ENCODE measurements around the gene UBALD2. TPM values are rescaled to one million over a fixed set of nuclear protein-coding genes. Genes with fewer than 3 reads are reported as not detected.

UBALD2 gene
- total RNA-seq, 2 experiments from 2014 or later, result 86.4 to 238 TPM

GRCh38 chr17:76314392-76315227, 49.5 kb downstream of the UBALD2 start:
- TF ChIP-seq EZH2phosphoT487 (IDR thresholded peaks at IDR 0.05; ENCODE audit: borderline replicate concordance, low read depth, low read length), result no peak
- TF ChIP-seq, protein P1, sequence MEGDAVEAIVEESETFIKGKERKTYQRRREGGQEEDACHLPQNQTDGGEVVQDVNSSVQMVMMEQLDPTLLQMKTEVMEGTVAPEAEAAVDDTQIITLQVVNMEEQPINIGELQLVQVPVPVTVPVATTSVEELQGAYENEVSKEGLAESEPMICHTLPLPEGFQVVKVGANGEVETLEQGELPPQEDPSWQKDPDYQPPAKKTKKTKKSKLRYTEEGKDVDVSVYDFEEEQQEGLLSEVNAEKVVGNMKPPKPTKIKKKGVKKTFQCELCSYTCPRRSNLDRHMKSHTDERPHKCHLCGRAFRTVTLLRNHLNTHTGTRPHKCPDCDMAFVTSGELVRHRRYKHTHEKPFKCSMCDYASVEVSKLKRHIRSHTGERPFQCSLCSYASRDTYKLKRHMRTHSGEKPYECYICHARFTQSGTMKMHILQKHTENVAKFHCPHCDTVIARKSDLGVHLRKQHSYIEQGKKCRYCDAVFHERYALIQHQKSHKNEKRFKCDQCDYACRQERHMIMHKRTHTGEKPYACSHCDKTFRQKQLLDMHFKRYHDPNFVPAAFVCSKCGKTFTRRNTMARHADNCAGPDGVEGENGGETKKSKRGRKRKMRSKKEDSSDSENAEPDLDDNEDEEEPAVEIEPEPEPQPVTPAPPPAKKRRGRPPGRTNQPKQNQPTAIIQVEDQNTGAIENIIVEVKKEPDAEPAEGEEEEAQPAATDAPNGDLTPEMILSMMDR (conservative IDR thresholded peaks at IDR 0.05; ENCODE audit: low read length), result no peak
- no peak overlapping the region for H3K4me3 ChIP-seq (ENCODE audit: low read depth, low read length, poor library complexity, severe bottlenecking)
- peaks cover 79% of the 10 kb centered on the region for H3K36me3 ChIP-seq (ENCODE audit: insufficient read depth, low read length)
- no TSS peak for BruUV-seq (replicated peaks)
- no peaks in the 10 kb centered on the region for H3K9me2 ChIP-seq (ENCODE audit: insufficient read depth, low read length)
- intact Hi-C loops (cut with micrococcal nuclease; ENCODE audit: unreplicated experiment), result no loop called here
- H3K4me2 ChIP-seq (ENCODE audit: low read length), result no peak overlapping the region
- ChIA-PET CTCF (ENCODE audit: unreplicated experiment) (no interaction called here), POLR2A (interaction anchor here (0.5 kb wide), 1 partner anchor 11 kb away, joined by 3 read pairs; no protein-coding TSS in a partner anchor)
- no peaks in the 10 kb centered on the region for H3K9me3 ChIP-seq (ENCODE audit: low read length)
- no peaks in the 10 kb centered on the region for H4K20me1 ChIP-seq (ENCODE audit: insufficient read depth, low read length)
- no peak overlapping the region for H3K27ac ChIP-seq (ENCODE audit: low read depth, low read length, poor library complexity, severe bottlenecking)
- no peak for DNase-seq (ENCODE audit: low spot score)
- no peak overlapping the region for H2AFZ ChIP-seq (ENCODE audit: low read length)
- no peaks in the 10 kb centered on the region for H3K79me2 ChIP-seq (ENCODE audit: insufficient read depth, low read depth, low read length)
- H3K4me1 ChIP-seq (ENCODE audit: insufficient read depth, low read length, poor library complexity, severe bottlenecking), result peaks cover 5% of the 10 kb centered on the region

GRCh38 chr17:76317535-76317934, 52.4 kb downstream of the UBALD2 start:
- Histone ChIP-seq H3K4me2 (ENCODE audit: low read length) (no peak overlapping the region), H3K9me2 (ENCODE audit: insufficient read depth, low read length) (no peaks in the 10 kb centered on the region), H3K27ac (ENCODE audit: low read depth, low read length, poor library complexity, severe bottlenecking) (no peak overlapping the region), H4K20me1 (ENCODE audit: insufficient read depth, low read length) (no peaks in the 10 kb centered on the region), H3K9me3 (ENCODE audit: low read length) (no peaks in the 10 kb centered on the region), H2AFZ (ENCODE audit: low read length) (no peak overlapping the region), H3K79me2 (ENCODE audit: insufficient read depth, low read depth, low read length) (no peaks in the 10 kb centered on the region), H3K4me1 (ENCODE audit: insufficient read depth, low read length, poor library complexity, severe bottlenecking) (no peaks in the 10 kb centered on the region), H3K36me3 (ENCODE audit: insufficient read depth, low read length) (peaks cover 75% of the 10 kb centered on the region), H3K4me3 (ENCODE audit: low read depth, low read length, poor library complexity, severe bottlenecking) (no peak overlapping the region)
- intact Hi-C loops (cut with micrococcal nuclease; ENCODE audit: unreplicated experiment), result no loop called here
- no TSS peak for BruUV-seq (replicated peaks)
- ChIA-PET POLR2A (interaction anchor here (0.6 kb wide), 1 partner anchor 28 kb away, joined by 3 read pairs; no protein-coding TSS in a partner anchor), CTCF (ENCODE audit: unreplicated experiment) (no interaction called here)
- DNase-seq (ENCODE audit: low spot score), result no peak
- no peak for TF ChIP-seq EZH2phosphoT487 (IDR thresholded peaks at IDR 0.05; ENCODE audit: borderline replicate concordance, low read depth, low read length)
- TF ChIP-seq, protein P1 (conservative IDR thresholded peaks at IDR 0.05; ENCODE audit: low read length), result no peak

DNA sequence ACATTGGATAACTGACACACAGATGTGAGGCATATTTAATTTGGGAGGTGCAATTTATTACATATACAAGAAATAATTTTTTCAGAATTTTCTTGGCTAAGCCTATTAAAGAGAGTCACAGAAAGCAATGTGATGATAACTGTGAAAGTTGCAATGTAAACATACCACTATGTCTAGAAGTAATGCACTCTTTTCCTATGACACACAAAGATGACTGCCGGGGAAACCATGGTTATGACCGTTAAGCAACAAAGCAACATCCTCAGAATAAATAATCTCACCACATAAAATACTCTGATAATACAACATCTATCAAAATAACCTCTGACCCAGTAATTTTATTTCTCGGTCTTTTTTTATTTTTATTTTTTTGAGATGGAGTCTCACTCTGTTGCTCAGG, 53.4 kb downstream of the UBALD2 start:
- CTCF ChIA-PET (ENCODE audit: unreplicated experiment), result no interaction called here

More for the DNA sequence above, 53.4 kb downstream of the UBALD2 start:
- Histone ChIP-seq H3K4me3 (ENCODE audit: low read depth, low read length, poor library complexity, severe bottlenecking) (no peak overlapping the region), H2AFZ (ENCODE audit: low read length) (no peak overlapping the region), H3K4me2 (ENCODE audit: low read length) (no peak overlapping the region), H3K36me3 (ENCODE audit: insufficient read depth, low read length) (peaks cover 75% of the 10 kb centered on the region), H3K27ac (ENCODE audit: low read depth, low read length, poor library complexity, severe bottlenecking) (no peak overlapping the region), H4K20me1 (ENCODE audit: insufficient read depth, low read length) (no peaks in the 10 kb centered on the region), H3K9me3 (ENCODE audit: low read length) (no peaks in the 10 kb centered on the region), H3K4me1 (ENCODE audit: insufficient read depth, low read length, poor library complexity, severe bottlenecking) (no peaks in the 10 kb centered on the region), H3K79me2 (ENCODE audit: insufficient read depth, low read depth, low read length) (no peaks in the 10 kb centered on the region), H3K9me2 (ENCODE audit: insufficient read depth, low read length) (no peaks in the 10 kb centered on the region)
- no peak for TF ChIP-seq EZH2phosphoT487 (IDR thresholded peaks at IDR 0.05; ENCODE audit: borderline replicate concordance, low read depth, low read length)
- TF ChIP-seq, protein P1 (conservative IDR thresholded peaks at IDR 0.05; ENCODE audit: low read length), result no peak
- intact Hi-C loops (cut with micrococcal nuclease; ENCODE audit: unreplicated experiment), result no loop called here
- no peak for DNase-seq (ENCODE audit: low spot score)
- no TSS peak for BruUV-seq (replicated peaks)
- POLR2A ChIA-PET, result no interaction called here
